Kidney epithelial cell (primary cell): ENCODE results near the gene ZNF207. TPM values are rescaled to one million over a fixed set of nuclear protein-coding genes. Genes with fewer than 3 reads are reported as not detected.

ENCODE experiments used
- DNase-seq: peaks from one replicate; pipeline ENCODE4 v3.0.0-alpha.2; 2010; ENCODE audit warnings: low read depth
- H3K27me3 ChIP-seq: 2 replicates; pipeline ENCODE4 v1.6.0; 2011; ENCODE audit warnings: low read length; ENCODE audit not compliant: control insufficient read depth, insufficient read depth
- H3K36me3 ChIP-seq: 2 replicates; pipeline ENCODE4 v1.5.1; 2011; ENCODE audit warnings: low read length; ENCODE audit not compliant: control insufficient read depth, insufficient read depth
- H3K4me3 ChIP-seq: 2 replicates; pipeline ENCODE4 v1.5.1; 2011; ENCODE audit warnings: low read depth, mild to moderate bottlenecking, control low read depth, low read length
- CTCF ChIP-seq: IDR thresholded peaks from 2 replicates; pipeline ENCODE4 v1.5.1; 2011; ENCODE audit warnings: mild to moderate bottlenecking, moderate library complexity, low read length, control low read depth, inconsistent platforms; ENCODE audit not compliant: insufficient read depth, poor library complexity, severe bottlenecking
- total RNA-seq: library from RNA; depleted of rRNA; stranded (reverse); fragments of >200 nt; gene quantifications from 2 replicates; pipeline ENCODE4 v1.2.3, GENCODE V29; 2015

Gene ZNF207
- 122 and 160 TPM in 2 replicates for total RNA-seq

DNA sequence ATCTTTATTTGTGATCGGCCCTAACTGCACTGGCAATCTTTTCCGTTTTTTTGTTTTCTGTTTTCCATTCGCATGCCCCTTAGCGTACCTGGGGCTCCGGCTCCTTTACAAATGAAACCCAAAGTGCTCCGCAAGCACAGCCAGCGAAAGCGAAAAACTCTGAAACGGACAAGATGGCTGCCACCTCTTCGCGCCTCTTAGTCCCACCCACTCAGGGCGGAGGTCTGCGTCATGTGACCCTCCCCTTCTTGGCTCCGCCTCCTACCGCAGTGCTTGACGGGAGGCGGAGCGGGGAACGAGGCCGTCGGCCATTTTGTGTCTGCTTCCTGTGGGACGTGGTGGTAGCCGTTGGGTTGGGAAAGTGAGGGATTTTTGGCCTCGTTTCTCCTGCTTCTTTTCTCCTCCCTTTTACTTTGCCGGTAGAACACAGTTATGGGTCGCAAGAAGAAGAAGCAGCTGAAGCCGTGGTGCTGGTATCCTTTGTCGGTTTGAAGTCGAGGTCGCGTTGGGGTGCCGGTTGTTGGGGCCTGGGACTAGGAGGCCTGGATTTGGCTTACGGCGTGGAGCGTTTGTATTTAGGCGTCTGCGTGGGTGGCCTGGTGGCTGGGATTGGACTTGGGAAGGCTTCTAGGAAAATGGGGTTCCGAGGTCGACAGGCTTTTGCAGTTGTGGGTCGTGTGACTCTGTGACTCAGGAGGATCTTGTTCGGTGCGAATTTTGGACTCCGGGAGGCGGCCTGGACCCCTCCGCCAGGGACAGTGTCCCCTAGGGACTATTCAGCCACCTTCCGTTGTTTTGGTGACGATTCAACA is at the start of gene ZNF207:
Gene ZNF207, plus strand, starts transcription at position 304 of the 812 bp plus-strand sequence. Its CDS starts 129 bp downstream, at position 433.
- no peaks in the 10 kb centered on the region for H3K36me3 ChIP-seq
- TF ChIP-seq CTCF: no peak
- peak; percentile 81 for DNase-seq
- no peaks in the 10 kb centered on the region for H3K27me3 ChIP-seq
- H3K4me3 ChIP-seq: peak within 1 kb of the TSS; percentile 95

GRCh38 chr17:32302037-32302436 is 47.9 kb upstream of the ZNF207 start:
- Histone ChIP-seq H3K4me3 (no peak overlapping the region), H3K27me3 (peaks cover 11% of the 10 kb centered on the region)
- TF ChIP-seq CTCF: no peak

DNA sequence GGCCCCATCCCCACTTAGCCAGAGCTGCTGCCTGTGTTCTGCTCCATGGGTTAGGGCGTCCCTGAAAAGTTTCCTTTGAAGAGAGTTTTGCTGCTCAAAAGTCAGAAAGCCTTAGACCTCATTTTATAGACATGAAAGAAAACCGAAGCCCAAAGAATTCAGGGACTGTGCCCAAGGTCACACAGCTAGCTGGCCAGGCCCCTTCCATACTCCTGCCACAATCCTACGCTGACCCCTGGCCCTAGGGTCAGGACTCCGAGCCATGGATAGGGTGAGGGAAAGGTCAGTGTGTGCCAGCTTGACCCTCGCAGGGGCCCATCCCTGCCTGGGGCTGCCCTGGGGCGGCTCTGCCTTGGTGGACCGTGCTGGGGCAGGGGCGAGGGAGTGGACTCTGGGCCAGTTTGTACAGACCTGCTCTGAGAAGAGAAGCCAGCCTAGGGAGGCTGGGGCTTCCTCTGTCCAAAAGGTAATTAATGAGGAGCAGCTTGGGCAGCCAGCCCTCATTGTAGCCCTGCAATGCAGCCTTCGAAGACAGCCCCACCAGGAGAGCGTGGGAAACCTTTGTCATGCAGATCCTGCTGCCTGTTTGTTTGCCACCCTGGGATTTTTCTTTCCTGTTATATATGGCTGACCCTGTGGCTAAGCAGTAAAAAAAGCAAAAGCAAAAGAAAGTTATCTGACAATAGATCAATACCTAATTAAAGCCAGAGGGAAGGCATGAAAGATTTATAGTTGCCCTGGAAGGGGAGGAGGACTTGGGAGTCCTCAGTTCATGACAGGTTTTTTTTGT is 46.9 kb upstream of the ZNF207 start:
- no peak for TF ChIP-seq CTCF
- Histone ChIP-seq H3K4me3 (no peak overlapping the region), H3K27me3 (peaks cover 11% of the 10 kb centered on the region), H3K36me3 (no peaks in the 10 kb centered on the region)
- DNase-seq: no peak

More at GRCh38 chr17:32302037-32302436, 47.9 kb upstream of the ZNF207 start:
- DNase-seq: no peak
- H3K36me3 ChIP-seq: no peaks in the 10 kb centered on the region

DNA sequence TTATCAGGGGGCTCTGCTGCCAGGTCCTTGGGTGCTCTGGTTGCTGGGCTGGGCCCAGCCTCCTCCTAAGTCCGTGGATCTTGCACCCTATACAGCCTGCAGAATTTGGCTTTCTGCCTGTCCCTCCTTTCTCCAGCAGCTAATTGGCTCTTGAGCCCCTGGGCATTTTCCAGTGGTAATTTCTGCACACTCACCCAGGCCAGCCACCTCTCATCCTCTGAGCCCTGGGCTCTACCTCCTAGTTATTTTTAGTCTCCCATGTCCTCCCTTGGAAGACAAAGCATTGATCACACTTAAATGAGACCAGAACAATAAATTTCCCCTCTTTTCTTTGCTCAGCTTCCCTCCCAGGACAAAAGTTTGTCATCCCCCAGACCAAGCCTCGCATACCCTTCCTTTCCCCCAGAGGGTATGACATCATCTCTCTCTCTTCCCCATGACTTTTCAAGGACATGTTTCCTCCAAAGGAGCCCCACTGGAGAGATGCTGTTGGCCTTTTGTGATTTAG is 46.1 kb upstream of the ZNF207 start:
- Histone ChIP-seq H3K27me3 (peaks cover 10% of the 10 kb centered on the region), H3K36me3 (no peaks in the 10 kb centered on the region)
- no peak for TF ChIP-seq CTCF

DNA sequence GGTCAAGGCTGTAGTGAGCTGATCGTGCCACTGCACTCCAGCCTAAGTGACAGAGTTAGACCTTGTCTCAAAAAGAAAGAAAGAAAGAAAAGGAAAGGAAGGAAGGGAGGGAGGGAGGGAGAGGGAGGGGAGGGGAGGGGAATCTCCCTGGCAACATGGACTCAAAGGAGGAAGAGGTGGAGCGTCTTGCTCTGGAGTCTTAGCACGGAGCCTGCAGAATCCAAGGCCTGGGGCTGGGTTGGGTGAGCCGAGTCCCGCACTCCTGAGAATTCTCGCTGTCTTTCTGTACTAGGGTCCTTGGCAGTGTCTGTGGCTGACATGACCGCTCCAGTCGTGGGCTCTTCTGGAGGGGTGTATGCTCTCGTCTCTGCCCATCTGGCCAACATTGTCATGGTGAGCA is 44.9 kb upstream of the ZNF207 start:
- Histone ChIP-seq H3K27me3 (peaks cover 5% of the 10 kb centered on the region), H3K36me3 (no peaks in the 10 kb centered on the region), H3K4me3 (no peak overlapping the region)
- TF ChIP-seq CTCF: no peak
- DNase-seq: no peak

More for the DNA sequence above, 46.1 kb upstream of the ZNF207 start:
- DNase-seq: no peak
- H3K4me3 ChIP-seq: no peak overlapping the region
